GM18498 (cell line): ENCODE data around the gene FOXF1.

Source experiments
- ATAC-seq: cut with Tn5 transposase; IDR thresholded peaks from one replicate; pipeline ENCODE4 v1.9.1; 2021; ENCODE audit warnings: mild to moderate bottlenecking, moderate library complexity; ENCODE audit not compliant: unreplicated experiment

FOXF1 gene

GRCh38 chr16:86492267-86492960, 17.9 kb upstream of the FOXF1 start:
- no peak for ATAC-seq

- no peak for ATAC-seq
Observed at GRCh38 chr16:86492961-86493629, 17.2 kb upstream of the FOXF1 start.

- no peak for ATAC-seq
Observed at GRCh38 chr16:86494039-86494564, 16.2 kb upstream of the FOXF1 start.

GRCh38 chr16:86494565-86495356, 15.6 kb upstream of the FOXF1 start:
- no peak for ATAC-seq

- no peak for ATAC-seq
Observed at GRCh38 chr16:86495357-86495701, 15.0 kb upstream of the FOXF1 start.

GRCh38 chr16:86495756-86496261, 14.5 kb upstream of the FOXF1 start:
- ATAC-seq, result no peak

GRCh38 chr16:86496262-86496928, 13.9 kb upstream of the FOXF1 start:
- no peak for ATAC-seq

GRCh38 chr16:86496929-86497461, 13.3 kb upstream of the FOXF1 start:
- no peak for ATAC-seq

GRCh38 chr16:86497551-86498021, 12.7 kb upstream of the FOXF1 start:
- ATAC-seq, result no peak

- ATAC-seq, result no peak
Observed at GRCh38 chr16:86498155-86498670, 12.1 kb upstream of the FOXF1 start.

- ATAC-seq, result no peak
Observed at GRCh38 chr16:86498671-86499439, 11.5 kb upstream of the FOXF1 start.

GRCh38 chr16:86499440-86499786, 10.9 kb upstream of the FOXF1 start:
- ATAC-seq, result no peak

- ATAC-seq, result no peak
Observed at GRCh38 chr16:86499889-86500707, 10.2 kb upstream of the FOXF1 start.

- no peak for ATAC-seq
Observed at GRCh38 chr16:86500708-86501510, 9.4 kb upstream of the FOXF1 start.

GRCh38 chr16:86501989-86502855, 8.1 kb upstream of the FOXF1 start:
- ATAC-seq, result no peak

- ATAC-seq, result no peak
Observed at GRCh38 chr16:86502856-86503748, 7.2 kb upstream of the FOXF1 start.
